Measurements from ENCODE around the gene ADK. TPM values are rescaled to one million over a fixed set of nuclear protein-coding genes. Genes with fewer than 3 reads are reported as not detected.

Gene ADK
- total and polyA plus RNA-seq, 2 of the 4 experiments (the other 2 are of a cell fraction): 30.6 to 40.9 TPM

DNA sequence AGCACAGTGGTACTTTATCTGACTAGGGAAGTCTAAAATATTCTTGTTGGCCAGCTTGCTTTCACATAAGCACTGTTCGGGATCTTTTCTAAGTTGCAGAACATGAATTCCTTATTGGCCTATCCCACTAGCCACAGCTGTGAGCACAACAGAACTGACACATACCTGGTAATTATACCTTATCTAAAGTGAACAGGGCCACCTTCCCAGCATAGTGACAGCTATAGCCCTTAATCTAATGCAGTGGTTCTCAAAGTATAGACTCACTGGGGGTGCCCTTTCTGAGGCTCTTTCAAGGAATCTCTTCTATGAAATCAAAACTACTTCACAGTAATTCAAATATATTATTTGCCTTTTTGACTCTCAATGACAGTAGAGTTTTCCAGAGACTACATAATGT lies 490.6 kb downstream of the ADK start:
- WGBS, 2 experiments (ENCODE audit: extremely low coverage in 2 of 2, insufficient read length in 1 of 2): no CpG with 5 or more reads among the region's 1 CpG
- Histone ChIP-seq H2AK5ac (ENCODE audit: low read depth, low read length) (no peak overlapping the region), H3K56ac (ENCODE audit: extremely low read depth, insufficient read depth, low read length) (no peak overlapping the region)

More for the DNA sequence above, 490.6 kb downstream of the ADK start:
- Histone ChIP-seq H2BK15ac (ENCODE audit: low read depth, low read length) (no peak overlapping the region), H3K27me3 (ENCODE audit: control insufficient read depth, insufficient read depth, low read length) (no peaks in the 10 kb centered on the region), H3K4me1 (ENCODE audit: control insufficient read depth, insufficient read depth, low read length) (peaks cover 2% of the 10 kb centered on the region; the same call in 1 of the 2 replicates), H2AK9ac (replicated peaks; ENCODE audit: low read depth, low read length, poor library complexity) (no peak overlapping the region), H3K4me2 (ENCODE audit: low read depth, low read length) (no peak overlapping the region), H4K8ac (ENCODE audit: low read depth in 2 of 2, low read length in 2 of 2) (no peak overlapping the region), H2BK5ac (ENCODE audit: low read depth, low read length, poor library complexity, severe bottlenecking) (no peak overlapping the region), H4K91ac (ENCODE audit: insufficient read depth, low read depth, low read length) (no peak overlapping the region), H3K27ac (ENCODE audit: insufficient read depth, low read length) (no peak overlapping the region), H3K9ac (ENCODE audit: low read depth, low read length) (no peak overlapping the region), H3K9me1 (ENCODE audit: insufficient read depth, low read length) (peaks cover 2% of the 10 kb centered on the region; the same call in 1 of the 2 replicates), H2BK120ac (ENCODE audit: low read depth, low read length) (no peak overlapping the region), H3K18ac (ENCODE audit: low read depth, low read length) (no peak overlapping the region), H3K79me1 (ENCODE audit: low read depth in 1 of 2, low read length in 2 of 2) (no peaks in the 10 kb centered on the region), H2BK20ac (ENCODE audit: low read depth, low read length) (no peak overlapping the region), H4K20me1 (ENCODE audit: insufficient read depth, low read length) (no peaks in the 10 kb centered on the region), H3K14ac (replicated peaks; ENCODE audit: low read depth, low read length) (no peak overlapping the region), H3K23ac (ENCODE audit: low read depth, low read length) (no peak overlapping the region), H4K5ac (ENCODE audit: low read depth, low read length) (no peak overlapping the region), H2AFZ (replicated peaks; ENCODE audit: low read length, poor library complexity) (no peak overlapping the region), H3K4ac (ENCODE audit: low read depth, low read length) (no peak overlapping the region), H3K36me3 (ENCODE audit: control insufficient read depth, insufficient read depth, low read length) (no peaks in the 10 kb centered on the region), H3K9me3 (ENCODE audit: control insufficient read depth, insufficient read depth, low read length) (no peaks in the 10 kb centered on the region), H3K4me3 (ENCODE audit: insufficient read depth, low read depth, low read length) (no peak overlapping the region)
- ChIA-PET POLR2A (ENCODE audit: unreplicated experiment) (no interaction called here), CTCF (no interaction called here)
- dilution Hi-C loops (cut with HindIII; ENCODE audit: low sequenced_read_pairs, unreplicated experiment) (no loop called here), intact Hi-C loops (cut with micrococcal nuclease) (no loop called here), in situ Hi-C loops (cut with MboI; ENCODE audit: low sequenced_read_pairs) (no loop called here)
- BruUV-seq (replicated peaks): no TSS peak
- ATAC-seq (ENCODE audit: low read depth) (no peak), DNase-seq (no peak)
- no peak for TF ChIP-seq SMC3 (IDR thresholded peaks at IDR 0.05; ENCODE audit: low read depth, low read length)
- TF ChIP-seq USF2 (IDR thresholded peaks at IDR 0.05; ENCODE audit: low read depth, low read length): no peak
- TF ChIP-seq MXI1 (IDR thresholded peaks at IDR 0.05; ENCODE audit: borderline replicate concordance, low read depth, low read length): no peak
- TF ChIP-seq CHD1 (IDR thresholded peaks at IDR 0.05; ENCODE audit: low read depth, low read length): no peak
- TF ChIP-seq BHLHE40 (IDR thresholded peaks at IDR 0.05; ENCODE audit: low read depth, low read length): no peak
- TF ChIP-seq NFE2L2 (IDR thresholded peaks at IDR 0.05; ENCODE audit: low read depth, low read length): no peak
- TF ChIP-seq RFX5 (IDR thresholded peaks at IDR 0.05; ENCODE audit: low read depth, low read length): no peak
- TF ChIP-seq POLR2A (IDR thresholded peaks at IDR 0.05; ENCODE audit: low read depth, low read length): no peak
- no peak for TF ChIP-seq RAD21 (IDR thresholded peaks at IDR 0.05; ENCODE audit: low read length)
- TF ChIP-seq MAZ (IDR thresholded peaks at IDR 0.05; ENCODE audit: borderline replicate concordance, low read depth, low read length): no peak

Measured in IMR-90 (cell line).